Liver (tissue), 3 donors: ENCODE data around the gene MARS1.

Experiments used
- CTCF ChIP-seq: fragments of 150-350 bp; IDR thresholded peaks from 2 replicates; pipeline ENCODE4 v1.5.1; 2017; ENCODE audit warnings: improper control_type of control experiment, low read depth, low read length; ENCODE audit not compliant: missing input control
- JUND ChIP-seq, 2 donors: IDR thresholded peaks; 2 replicates each; pipeline ENCODE4 v1.6.1; 2016; ENCODE audit warnings: antibody characterized with exemption in 2 of 2
- RAD21 ChIP-seq, 2 donors: IDR thresholded peaks; 2 replicates each; pipeline ENCODE4 v1.6.1; 2016; ENCODE audit warnings: antibody characterized with exemption in 2 of 2, mild to moderate bottlenecking in 2 of 2
- RXRA ChIP-seq, 2 donors: IDR thresholded peaks; 2 replicates each; pipeline ENCODE4 v1.6.1; 2017 to 2018; ENCODE audit warnings: antibody characterized with exemption in 2 of 2, mild to moderate bottlenecking in 1 of 2
- SP1 ChIP-seq: IDR thresholded peaks from 2 replicates; pipeline ENCODE4 v1.6.1; 2018; ENCODE audit warnings: antibody characterized with exemption, mild to moderate bottlenecking
- TAF1 ChIP-seq: conservative IDR thresholded peaks from 2 replicates; pipeline ENCODE4 v1.6.1; 2016; ENCODE audit warnings: antibody characterized with exemption, mild to moderate bottlenecking
- YY1 ChIP-seq: IDR thresholded peaks from 2 replicates; pipeline ENCODE4 v1.6.1; 2016; ENCODE audit warnings: antibody characterized with exemption, mild to moderate bottlenecking
- TF ChIP-seq, protein P1 (sequence below): IDR thresholded peaks from 2 replicates; pipeline ENCODE4 v1.6.1; 2016; ENCODE audit warnings: antibody characterized with exemption
- TF ChIP-seq, protein P2 (sequence below): IDR thresholded peaks from 2 replicates; pipeline ENCODE4 v1.6.1; 2016; ENCODE audit warnings: antibody characterized with exemption, mild to moderate bottlenecking
- donor health status: healthy.
- donor health status: healthy.

- no peak for TF ChIP-seq RAD21 (IDR thresholded peaks at IDR 0.05)
- TF ChIP-seq CTCF, result no peak
- TF ChIP-seq SP1, result no peak
- TF ChIP-seq YY1, result no peak
- TF ChIP-seq TAF1, result no peak
- TF ChIP-seq, protein P1, sequence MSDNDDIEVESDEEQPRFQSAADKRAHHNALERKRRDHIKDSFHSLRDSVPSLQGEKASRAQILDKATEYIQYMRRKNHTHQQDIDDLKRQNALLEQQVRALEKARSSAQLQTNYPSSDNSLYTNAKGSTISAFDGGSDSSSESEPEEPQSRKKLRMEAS, result no peak
- TF ChIP-seq JUND (IDR thresholded peaks at IDR 0.05), result no peak
- no peak for TF ChIP-seq RXRA (IDR thresholded peaks at IDR 0.05)
- TF ChIP-seq, protein P2, sequence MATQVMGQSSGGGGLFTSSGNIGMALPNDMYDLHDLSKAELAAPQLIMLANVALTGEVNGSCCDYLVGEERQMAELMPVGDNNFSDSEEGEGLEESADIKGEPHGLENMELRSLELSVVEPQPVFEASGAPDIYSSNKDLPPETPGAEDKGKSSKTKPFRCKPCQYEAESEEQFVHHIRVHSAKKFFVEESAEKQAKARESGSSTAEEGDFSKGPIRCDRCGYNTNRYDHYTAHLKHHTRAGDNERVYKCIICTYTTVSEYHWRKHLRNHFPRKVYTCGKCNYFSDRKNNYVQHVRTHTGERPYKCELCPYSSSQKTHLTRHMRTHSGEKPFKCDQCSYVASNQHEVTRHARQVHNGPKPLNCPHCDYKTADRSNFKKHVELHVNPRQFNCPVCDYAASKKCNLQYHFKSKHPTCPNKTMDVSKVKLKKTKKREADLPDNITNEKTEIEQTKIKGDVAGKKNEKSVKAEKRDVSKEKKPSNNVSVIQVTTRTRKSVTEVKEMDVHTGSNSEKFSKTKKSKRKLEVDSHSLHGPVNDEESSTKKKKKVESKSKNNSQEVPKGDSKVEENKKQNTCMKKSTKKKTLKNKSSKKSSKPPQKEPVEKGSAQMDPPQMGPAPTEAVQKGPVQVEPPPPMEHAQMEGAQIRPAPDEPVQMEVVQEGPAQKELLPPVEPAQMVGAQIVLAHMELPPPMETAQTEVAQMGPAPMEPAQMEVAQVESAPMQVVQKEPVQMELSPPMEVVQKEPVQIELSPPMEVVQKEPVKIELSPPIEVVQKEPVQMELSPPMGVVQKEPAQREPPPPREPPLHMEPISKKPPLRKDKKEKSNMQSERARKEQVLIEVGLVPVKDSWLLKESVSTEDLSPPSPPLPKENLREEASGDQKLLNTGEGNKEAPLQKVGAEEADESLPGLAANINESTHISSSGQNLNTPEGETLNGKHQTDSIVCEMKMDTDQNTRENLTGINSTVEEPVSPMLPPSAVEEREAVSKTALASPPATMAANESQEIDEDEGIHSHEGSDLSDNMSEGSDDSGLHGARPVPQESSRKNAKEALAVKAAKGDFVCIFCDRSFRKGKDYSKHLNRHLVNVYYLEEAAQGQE, result no peak
Observed at GRCh38 chr12:57479376-57480115, 8.3 kb upstream of the MARS1 start, which contains the start of gene ARHGAP9.
